GM18520 (cell line): ENCODE results near the gene CELF3.

Experiments used
- ATAC-seq: cut with Tn5 transposase; IDR thresholded peaks from one replicate; pipeline ENCODE4 v1.9.1; 2021; ENCODE audit not compliant: unreplicated experiment

The CELF3 gene

DNA sequence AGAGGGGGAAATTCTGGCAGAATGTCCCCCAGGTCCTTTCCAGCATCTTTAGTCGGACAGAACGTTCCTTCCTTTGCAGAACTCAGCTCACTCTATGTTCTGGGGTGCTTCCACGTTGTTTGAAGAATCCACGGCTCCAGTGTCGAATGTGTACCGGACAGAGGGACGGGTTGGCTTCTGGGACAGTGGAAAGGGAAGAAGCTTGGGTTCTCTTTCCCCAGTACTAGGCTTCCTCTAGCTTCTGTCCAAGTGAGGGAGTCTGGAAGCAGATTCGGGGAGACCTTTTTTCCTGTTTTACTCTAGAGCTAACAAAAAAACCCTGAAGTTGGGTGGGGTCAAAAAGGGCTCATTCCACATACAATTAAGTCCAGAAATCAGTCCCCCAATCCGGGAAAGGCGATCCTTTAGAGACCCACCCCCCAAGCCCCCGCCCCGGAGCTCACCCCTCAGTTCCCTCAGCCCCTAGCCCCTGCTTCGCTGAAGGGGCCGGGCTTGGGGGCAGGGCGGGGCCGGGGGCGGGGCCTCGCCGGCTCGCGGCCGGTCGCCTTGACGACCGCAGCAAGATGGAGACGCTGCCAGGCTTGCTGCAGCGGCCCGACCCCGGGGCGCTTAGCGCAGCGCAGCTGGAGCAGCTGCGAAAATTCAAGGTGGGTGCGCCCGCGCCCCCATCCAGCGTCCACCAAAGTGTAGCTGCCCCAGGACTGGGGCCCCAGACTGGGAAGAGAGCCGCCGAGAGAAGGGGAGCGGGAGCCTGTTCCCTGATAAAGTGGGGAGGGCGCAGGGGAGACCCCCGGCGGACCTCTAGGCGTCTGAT is 4.6 kb upstream of the CELF3 start, which contains the start of gene RIIAD1:
Gene RIIAD1, plus strand, starts transcription at position 549 of the 814 bp plus-strand sequence. Its CDS starts 15 bp downstream, at position 564.
- ATAC-seq = no peak

DNA sequence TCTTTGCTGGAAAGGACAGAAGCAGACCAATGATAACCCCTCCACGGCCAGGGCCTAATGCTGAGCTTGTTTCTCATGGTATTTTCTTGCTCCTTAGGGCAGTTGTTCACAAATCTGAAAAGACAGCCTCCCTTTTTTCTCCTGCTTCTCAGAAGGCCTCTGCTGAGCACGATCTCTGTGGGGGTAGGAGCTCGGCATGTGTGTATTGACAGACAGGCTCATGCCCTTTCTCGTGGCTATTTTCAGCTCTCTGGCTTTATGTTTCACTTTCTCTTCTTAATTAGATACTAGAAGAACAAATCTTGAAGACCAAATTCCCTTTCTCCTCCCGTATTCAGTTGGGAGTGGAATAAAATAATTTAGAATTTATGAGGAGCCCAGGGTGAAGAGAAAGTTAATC is 4.0 kb upstream of the CELF3 start:
- ATAC-seq = no peak

DNA sequence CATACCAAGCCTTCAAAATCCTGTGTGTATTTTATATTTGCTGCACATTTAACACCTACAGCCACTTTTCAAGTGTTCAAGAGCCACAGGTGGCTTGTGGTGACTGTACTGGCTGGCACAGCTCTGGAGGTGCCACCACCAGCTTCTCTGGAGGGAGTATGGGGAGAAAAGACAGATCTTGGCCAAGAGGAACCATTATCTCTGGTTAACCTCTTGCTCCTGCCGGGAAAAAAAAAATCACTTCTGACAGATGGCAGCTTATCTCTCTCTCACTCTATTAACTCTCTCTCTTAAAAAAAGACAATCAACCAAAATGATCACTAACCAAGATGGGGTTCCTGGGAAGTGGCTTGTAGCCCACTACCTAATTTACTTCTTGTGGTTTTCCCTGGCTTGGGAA is 3.5 kb upstream of the CELF3 start:
- no peak for ATAC-seq

DNA sequence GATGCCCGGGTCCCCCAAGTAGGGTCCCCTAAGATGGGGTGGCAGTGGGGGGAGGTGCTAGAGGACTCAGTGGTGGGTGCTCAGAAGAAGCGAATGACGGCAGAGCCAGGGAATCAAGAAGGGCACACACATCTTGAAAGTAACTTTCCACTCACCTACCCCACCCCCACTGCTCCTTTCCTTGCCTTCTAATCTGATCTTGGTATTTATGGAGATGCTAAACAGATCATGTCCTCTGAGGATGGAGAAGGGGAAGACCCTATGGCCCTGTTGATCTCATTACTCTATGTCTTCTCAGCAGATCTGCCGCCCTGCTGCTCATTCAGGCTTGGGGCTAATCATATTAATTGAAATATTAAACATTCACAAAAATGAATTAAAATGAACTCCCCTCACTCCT is 2.1 kb upstream of the CELF3 start:
- no peak for ATAC-seq

DNA sequence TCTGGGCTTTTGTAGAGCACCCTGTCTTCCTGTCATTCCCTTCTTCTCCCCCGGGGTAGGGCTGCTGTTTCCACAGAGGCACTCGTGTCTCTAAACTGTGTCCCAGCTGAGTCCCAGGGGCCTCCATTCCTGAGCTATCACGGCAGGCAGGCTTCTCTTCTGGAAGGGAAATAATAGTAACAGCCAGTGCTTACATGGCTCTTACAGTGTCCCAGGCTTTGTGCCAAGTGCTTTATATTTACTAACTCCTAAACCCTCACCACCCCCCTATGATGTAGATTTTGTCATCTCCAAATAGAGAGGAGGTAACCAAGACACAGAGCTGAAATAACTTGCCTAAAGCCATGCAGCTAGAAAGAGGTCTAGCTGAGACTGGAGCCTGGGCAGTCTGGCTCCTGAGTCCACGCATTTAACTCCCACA is 1.4 kb upstream of the CELF3 start:
- no peak for ATAC-seq

DNA sequence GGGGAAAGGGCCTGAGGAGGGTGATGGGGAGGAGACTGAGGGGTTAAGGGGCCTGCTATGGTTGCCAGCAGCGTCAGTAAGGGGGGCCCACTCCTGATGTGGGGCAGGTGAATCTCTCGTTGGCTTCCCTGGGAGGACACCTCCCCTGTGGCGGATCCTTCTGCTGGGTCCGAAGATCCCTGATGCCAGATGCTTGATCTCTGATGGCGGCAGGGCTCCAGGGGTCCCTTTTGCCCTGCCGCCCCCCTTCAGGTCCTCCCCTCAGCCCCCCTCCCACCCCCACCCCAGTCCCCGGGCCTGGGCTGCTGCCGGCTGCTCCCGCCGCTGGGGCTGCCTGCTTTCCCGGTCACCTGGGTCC is 219 bp downstream of the CELF3 start:
- ATAC-seq = no peak

DNA sequence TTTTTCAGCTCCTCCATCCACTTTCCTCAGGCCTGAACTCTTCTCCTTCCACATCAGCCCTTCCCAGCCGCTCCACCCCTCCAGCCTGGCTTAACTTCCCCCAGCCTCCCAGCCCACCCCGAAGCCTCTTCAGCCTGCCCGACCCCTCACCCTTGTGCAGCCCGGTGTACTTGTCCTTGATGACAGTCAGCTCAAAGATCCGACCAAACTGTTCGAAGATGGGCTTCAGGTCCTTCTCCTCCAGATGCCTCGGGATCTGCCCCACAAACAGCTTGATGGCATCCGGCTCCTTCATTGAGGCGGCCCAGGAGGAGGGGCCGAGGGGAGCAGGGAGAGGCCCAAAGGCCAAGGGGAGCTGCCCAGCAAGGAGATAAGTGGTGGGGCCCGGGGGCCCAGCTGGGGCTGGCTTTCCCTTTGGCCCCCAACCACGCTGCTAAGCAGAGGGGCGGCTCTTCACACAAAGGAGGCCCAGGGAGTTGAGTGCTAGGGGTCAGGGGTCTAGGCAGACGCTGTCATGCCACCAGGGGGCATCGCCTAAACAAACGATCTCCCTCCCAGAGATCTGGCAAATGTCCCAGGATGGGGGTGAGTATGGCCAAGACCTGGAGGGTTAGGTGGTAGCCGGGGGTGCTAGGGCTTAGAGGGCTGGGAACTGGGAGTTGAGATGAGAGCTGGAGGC is 738 bp downstream of the CELF3 start:
- no peak for ATAC-seq

DNA sequence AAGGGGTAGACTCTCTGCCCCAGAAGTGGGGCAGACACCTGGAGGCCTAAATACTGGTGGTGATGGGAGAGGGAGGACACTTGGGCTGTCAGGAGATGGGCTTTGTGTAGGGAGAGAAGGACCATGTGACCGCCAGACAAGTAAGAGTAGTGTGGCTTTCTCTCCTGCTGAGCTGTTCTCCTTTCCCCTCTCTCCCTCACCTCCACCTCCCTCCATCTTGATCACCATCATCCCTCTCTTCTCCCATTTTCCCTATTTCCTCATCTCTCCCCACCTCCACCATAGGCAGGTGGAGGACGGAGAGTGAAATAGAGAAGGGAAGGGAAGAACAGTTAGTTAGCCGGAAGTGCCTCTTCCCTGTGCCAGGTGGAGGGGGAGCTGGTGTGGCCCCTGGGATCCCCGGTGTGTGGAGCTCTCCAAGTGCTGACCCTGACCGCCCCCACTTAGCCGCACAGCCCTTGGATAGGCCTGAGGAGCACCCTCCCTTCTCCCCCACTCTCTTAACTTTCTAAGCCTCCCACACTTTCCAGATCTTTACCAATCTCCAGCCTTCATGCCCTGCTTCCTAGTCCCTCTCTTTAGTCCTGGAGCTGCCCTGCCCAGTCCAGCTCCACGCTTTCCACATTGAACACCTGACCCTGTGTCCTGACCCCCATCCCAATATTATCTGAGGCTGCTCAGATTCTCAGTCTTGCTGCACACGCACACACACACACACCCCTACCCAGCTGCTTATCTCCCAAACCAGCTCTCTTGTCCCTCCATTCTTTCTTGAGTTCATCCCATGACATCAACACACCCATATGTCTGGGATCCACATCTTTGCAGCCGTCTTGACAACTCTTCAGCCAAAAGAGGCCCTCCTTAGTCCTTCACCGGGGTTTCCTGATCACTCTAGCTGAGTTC is 1.5 kb downstream of the CELF3 start:
- ATAC-seq = no peak

DNA sequence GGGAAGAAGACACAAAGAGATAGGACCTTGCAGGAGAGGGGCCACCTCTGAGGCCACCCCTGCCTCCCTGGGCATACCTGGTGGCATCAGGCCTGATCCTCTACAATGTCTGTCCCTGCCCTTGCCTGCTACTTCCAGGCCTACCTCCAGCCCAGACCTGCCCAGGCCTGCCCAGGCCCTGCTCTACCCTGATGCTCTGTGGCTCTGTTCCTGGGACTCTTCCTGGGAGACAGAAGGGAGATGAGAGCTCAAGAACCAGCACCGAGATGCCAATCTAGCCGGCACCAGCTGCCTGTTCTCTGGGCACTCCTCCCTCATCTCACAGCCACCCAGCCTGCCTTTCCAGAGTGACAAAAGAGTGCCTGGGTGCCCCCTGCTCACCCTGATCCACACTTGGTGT is 2.7 kb downstream of the CELF3 start:
- ATAC-seq = no peak

DNA sequence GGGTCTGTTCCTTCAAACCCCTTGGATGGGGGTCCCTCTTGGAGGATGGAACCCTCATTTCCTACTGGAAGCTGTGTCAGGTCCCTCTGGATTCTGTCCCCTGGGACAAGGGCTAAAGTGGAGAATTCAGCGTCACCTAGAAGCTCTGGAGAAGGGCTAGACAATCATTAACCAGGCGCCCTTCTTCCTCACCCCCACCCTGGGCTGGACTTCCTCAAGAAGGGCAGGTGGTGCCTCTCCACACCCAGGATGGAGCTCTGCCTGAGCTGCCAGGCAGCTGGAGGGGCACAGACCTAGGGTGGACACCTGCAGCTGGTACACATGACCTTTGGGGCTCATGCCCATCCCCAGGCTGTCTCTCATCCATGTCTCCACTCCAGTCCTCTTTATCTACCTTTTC is 3.6 kb downstream of the CELF3 start:
- no peak for ATAC-seq

DNA sequence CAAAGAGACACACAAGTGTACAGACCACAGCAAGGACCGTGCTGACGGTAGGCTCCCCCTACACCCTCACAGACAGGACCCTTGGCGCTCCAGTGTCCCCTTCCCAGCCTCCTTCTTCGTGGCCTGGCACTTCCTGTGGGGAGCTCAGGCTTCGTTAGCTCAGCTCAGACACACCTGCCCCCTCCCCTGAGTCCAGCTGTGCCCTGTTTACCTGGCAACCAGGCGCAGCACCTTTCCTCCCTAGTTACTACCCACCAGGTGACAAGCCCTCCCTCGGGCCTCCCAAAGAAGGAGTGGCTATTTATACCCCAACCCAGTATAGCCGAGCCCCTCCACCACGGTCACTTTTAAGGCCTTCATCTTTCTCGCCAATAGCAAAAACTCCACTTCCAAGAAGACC is 4.7 kb downstream of the CELF3 start:
- ATAC-seq = no peak

DNA sequence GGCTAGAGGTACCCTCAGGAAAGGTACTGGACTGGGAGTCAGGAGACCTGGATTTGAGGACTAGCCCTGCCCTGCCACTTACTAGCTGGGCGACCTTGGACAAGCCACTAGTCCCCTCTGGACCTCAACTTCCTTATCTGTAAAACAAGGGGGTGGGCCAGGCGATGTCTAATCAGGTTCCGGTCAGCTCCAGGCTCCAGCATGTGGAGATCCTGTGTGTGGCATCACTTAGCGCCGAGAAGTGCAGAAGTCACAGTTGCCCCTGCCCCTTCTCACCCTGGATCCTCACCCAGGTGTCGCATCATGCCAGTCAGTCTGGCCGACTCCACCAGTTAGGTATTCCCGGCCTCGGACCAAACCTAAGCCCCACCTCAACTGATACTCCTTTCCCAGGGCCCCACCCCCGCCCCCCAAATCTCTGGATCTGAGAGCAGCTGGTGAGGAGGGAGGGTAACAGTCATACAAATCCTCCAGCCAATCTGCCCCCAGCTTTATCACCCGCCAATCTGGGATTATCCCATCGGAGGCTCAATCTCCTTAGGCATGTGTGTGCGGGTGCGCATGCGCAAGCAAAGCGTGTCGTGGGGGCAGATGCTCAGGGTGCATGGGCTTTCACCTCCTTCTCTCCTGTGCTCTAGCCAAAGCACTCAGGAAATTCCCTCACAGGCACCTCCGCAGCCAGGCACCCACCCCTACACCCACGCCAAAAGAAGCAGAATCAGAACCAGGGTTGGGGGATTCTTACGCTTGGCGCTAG is 5.4 kb downstream of the CELF3 start:
- ATAC-seq = no peak

DNA sequence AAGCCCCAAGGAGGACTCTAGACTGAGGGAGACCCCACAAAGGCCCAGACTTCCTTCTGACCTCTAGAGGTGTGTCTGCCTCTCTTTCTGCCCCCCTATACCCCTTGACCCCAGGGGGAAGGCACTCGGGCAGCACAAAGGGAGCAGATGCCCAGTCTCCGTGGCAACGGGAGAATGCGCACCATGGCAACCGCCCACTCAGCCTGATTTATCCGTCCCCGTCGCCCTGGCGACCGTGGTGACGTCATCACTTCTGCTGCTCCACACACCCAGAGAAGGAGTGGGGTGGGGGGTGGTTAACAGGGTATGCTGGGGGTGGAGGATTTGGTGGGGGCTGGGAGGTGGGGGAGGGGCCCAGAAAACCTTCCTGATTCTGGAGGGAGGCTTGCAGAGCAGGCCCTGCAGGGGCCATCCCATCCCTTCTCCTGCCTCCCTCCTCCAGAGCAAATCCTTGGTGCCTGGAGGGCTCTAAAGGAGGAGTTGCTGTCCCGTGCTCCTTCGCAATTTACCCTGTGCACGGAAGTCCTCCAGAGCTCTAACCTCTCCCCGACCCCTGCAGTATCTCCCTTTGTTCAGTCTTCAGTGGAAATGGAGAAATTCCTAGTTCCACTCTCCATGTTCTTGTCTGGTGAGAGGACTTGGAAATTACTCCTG is 6.3 kb downstream of the CELF3 start:
- no peak for ATAC-seq

DNA sequence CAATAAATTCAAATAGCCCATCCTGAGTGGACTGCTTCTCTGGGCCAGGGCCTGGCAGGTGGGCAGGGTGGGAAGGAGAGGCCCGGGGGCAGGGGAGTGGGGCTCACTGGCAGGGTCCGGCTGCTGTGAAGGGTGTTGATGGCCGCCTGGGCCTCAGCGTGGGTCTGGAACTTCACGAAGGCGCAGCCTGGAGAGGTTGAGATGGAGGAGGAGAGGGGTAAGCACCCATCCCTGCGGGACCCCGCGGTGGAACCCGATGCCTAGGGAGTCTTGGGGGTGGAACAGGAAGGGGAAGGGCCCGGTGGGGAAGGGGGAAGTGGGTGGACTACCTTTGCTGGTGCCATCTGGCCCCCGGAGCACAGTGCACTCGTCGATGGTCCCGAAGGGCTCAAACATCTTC is 7.7 kb downstream of the CELF3 start:
- ATAC-seq = no peak

DNA sequence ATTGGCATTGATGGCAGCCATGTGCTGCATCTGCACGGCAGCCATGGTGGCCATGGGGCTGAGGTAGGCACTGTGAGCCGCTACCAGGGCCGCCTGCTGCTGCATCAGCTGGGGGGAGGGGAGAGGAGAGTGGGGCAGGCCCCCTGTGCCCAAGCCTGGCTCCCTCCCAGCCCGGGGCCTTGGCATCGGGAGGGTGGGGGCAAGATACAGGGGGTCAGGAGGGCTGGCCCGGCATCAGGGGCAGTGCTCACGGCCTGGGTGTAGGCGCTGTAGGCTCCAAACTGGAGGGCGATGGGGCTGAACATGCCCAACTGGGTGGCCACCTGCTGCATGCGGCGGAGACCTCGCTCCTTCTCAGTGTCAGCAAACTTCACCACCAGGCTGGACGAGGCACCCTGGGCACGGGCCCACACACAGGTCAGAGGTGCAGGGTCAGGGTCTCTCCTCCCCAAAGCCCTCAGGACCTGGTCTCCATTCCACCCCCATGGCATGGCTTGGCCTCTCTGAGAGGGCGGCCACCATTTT is 9.0 kb downstream of the CELF3 start:
- ATAC-seq = no peak

DNA sequence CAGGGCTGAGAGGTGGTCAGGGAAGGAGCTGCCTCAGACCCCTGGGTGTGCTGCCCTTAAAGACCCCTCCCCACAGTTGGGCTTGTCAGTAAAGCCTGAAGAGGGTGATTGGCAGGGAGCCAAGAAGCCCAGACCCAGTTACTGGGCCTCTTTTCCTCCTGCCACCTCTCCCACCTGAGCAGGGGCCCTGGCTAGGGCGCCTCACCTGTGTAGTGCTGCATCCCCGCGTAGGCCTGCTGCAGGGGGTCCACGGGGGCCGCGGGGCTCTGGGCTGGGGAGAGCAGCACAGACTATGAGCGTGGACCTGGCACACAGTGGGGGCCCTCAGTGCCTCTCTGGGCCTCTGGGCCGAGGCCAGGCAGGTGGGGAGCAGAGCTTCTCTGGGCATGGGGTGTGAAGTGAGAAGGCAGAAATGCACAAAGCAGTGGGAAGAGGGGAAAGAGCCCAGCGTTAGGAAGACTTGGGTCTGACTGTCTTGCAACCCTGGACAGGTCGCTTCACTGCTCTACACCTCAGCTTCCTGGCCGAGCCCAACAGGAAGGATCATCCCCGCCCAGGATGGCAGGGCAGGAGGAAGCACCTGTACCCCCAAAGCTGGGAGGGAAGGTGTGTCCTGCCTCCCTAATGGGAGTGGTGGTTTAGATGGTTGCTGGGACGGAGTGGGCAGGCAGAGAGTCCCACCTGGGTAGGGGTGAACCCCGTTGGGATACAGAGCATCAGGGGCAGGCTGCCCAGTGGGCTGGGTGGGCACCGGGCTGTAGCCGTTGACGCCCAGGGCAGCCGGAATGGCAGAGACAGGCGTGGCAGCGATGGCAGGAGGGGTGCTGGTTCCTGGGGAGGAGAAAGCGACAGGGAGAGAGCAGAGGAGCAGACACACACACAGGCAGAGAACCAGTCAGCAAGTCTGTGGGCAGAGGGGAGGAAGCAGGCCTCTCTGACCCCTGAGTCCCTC is 9.9 kb downstream of the CELF3 start:
- ATAC-seq = no peak

DNA sequence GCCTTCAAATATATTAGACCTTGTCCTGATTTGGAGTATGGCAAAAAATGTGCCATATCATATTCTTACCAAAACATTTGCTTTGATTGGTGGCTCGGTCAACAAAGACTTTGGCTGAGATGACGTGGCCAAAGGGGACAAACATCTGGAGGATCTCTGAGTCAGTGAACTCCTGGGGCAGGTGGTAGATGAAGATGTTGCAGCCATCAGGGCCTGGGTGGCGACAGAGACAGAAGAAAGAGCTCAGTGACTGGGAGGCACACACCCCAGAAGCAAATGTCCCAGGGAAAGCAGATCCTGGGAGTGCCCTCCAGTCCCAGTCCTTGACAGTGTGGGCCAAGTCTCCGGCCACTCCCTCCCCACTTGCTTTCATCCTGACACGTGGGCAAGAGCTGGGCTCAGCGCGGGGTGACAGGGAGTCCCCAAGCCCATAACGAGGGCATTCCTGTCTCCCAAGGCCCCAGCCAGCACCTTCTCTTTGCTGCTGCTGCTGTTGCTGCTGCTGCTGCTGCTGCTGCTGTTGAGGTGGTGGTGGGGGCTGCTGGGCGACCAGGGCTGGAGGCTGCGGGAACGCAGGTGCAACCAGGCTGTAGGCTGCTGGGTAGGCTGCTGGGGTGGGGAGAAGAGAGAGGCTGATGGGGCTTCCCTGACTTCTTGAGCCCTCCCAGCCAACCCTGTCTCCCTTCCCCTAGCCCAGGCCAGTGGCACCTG is 10.7 kb downstream of the CELF3 start:
- ATAC-seq = no peak

DNA sequence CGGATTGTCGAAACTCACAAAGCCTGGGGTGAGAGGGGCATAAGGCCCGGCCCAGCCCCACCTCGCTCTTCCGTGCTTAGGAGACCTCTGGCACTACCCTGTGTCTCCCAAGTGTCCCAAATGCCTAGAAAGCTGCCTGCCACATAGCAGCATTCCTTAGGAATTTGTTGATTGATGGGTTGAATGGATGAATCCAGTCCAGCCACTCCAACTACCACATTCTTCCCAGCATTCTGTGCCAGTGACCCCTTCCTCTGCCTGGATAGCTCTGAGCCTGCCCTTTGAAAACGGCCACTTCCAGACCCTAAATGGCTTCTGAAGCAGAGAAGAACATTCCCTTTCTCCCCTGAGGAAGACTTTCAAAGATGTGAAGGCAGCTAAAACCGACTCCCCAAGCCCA is 11.5 kb downstream of the CELF3 start:
- no peak for ATAC-seq
